H9 (cell line): ENCODE data around the gene INTS15. TPM values are rescaled to one million over a fixed set of nuclear protein-coding genes. Genes with fewer than 3 reads are reported as not detected.
A peak's percentile ranks its signal among the peaks of the same experiment; 100 is the strongest.

Source experiments
- DNase-seq: peaks from one replicate; pipeline ENCODE4 v3.0.0-alpha.2; 2017
- H2AFZ ChIP-seq: one replicate; pipeline ENCODE4 v1.6.1; 2013; ENCODE audit warnings: mild to moderate bottlenecking, low read length, control low read depth, moderate library complexity
- H2AK5ac ChIP-seq: 2 replicates; pipeline ENCODE4 v1.6.1; 2013; ENCODE audit warnings: low read length, control low read depth, mixed read lengths; ENCODE audit not compliant: insufficient read length
- H2BK120ac ChIP-seq: one replicate; pipeline ENCODE4 v1.6.1; 2013; ENCODE audit warnings: low read depth, mild to moderate bottlenecking, low read length, control low read depth, inconsistent platforms; ENCODE audit not compliant: poor library complexity, severe bottlenecking
- H2BK12ac ChIP-seq: 2 replicates; pipeline ENCODE4 v1.6.1; 2013; ENCODE audit warnings: low read length, control low read depth, mixed read lengths, low read depth; ENCODE audit not compliant: insufficient read length
- H2BK15ac ChIP-seq: 2 replicates; pipeline ENCODE4 v1.6.1; 2013; ENCODE audit warnings: low read depth, low read length, control low read depth
- H2BK20ac ChIP-seq: one replicate; pipeline ENCODE4 v1.6.1; 2013; ENCODE audit warnings: low read depth, mild to moderate bottlenecking, low read length, control low read depth, inconsistent platforms; ENCODE audit not compliant: poor library complexity, severe bottlenecking
- H2BK5ac ChIP-seq: 2 replicates; pipeline ENCODE4 v1.6.1; 2013; ENCODE audit warnings: low read length, control low read depth, mixed read lengths; ENCODE audit not compliant: insufficient read length
- H3K14ac ChIP-seq: 2 replicates; pipeline ENCODE4 v1.6.1; 2013; ENCODE audit warnings: low read length, control low read depth; ENCODE audit not compliant: insufficient read depth
- H3K18ac ChIP-seq: 2 replicates; pipeline ENCODE4 v1.6.1; 2013; ENCODE audit warnings: low read depth, mild to moderate bottlenecking, mixed read lengths, low read length, control low read depth; ENCODE audit not compliant: insufficient read length
- H3K23ac ChIP-seq: 2 replicates; pipeline ENCODE4 v1.6.1; 2013; ENCODE audit warnings: low read length, control low read depth, mixed read lengths, low read depth; ENCODE audit not compliant: insufficient read length
- H3K23me2 ChIP-seq: 2 replicates; pipeline ENCODE4 v1.6.1; 2013; ENCODE audit warnings: low read depth, mild to moderate bottlenecking, mixed read lengths, low read length, control low read depth; ENCODE audit not compliant: insufficient read length, poor library complexity, severe bottlenecking
- H3K27ac ChIP-seq: 2 replicates; pipeline ENCODE4 v1.5.1; 2013; ENCODE audit warnings: low read length, control low read depth, mixed read lengths, low read depth; ENCODE audit not compliant: insufficient read length
- H3K27me3 ChIP-seq: 2 replicates; pipeline ENCODE4 v1.6.1; 2013; ENCODE audit warnings: low read length, control low read depth, inconsistent platforms; ENCODE audit not compliant: insufficient read depth
- H3K4ac ChIP-seq: 2 replicates; pipeline ENCODE4 v1.6.1; 2013; ENCODE audit warnings: low read depth, mild to moderate bottlenecking, control low read depth, inconsistent platforms, low read length, moderate library complexity
- H3K4me1 ChIP-seq: 2 replicates; pipeline ENCODE4 v1.6.1; 2013; ENCODE audit warnings: low read length, control low read depth, inconsistent platforms; ENCODE audit not compliant: insufficient read depth
- H3K4me2 ChIP-seq: 2 replicates; pipeline ENCODE4 v1.6.1; 2013; ENCODE audit warnings: low read length, control low read depth, mixed read lengths; ENCODE audit not compliant: insufficient read length, insufficient read depth
- H3K56ac ChIP-seq: 2 replicates; pipeline ENCODE4 v1.6.1; 2013; ENCODE audit warnings: low read depth, mild to moderate bottlenecking, mixed read lengths, low read length, control low read depth; ENCODE audit not compliant: insufficient read length
- H3K79me1 ChIP-seq: 2 replicates; pipeline ENCODE4 v1.6.1; 2013; ENCODE audit warnings: low read depth, mild to moderate bottlenecking, moderate library complexity, low read length, control low read depth, inconsistent platforms; ENCODE audit not compliant: insufficient read depth, poor library complexity, severe bottlenecking
- H3K79me2 ChIP-seq: 2 replicates; pipeline ENCODE4 v1.6.1; 2013; ENCODE audit warnings: low read length, control low read depth, inconsistent platforms; ENCODE audit not compliant: insufficient read depth
- H3K9ac ChIP-seq: 2 replicates; pipeline ENCODE4 v1.6.1; 2013; ENCODE audit warnings: low read length, control low read depth, mixed read lengths; ENCODE audit not compliant: insufficient read length; ENCODE audit errors: extremely low read depth
- H3K9me3 ChIP-seq: one replicate; pipeline ENCODE4 v1.6.1; 2013; ENCODE audit warnings: low read depth, low read length, inconsistent platforms; ENCODE audit not compliant: control insufficient read depth
- H3T11ph ChIP-seq: one replicate; pipeline ENCODE4 v1.6.1; 2013; ENCODE audit warnings: mild to moderate bottlenecking, low read length, control low read depth, inconsistent platforms
- H4K20me1 ChIP-seq: one replicate; pipeline ENCODE4 v1.6.1; 2013; ENCODE audit not compliant: control insufficient read depth, insufficient read length, insufficient read depth
- H4K5ac ChIP-seq: 2 replicates; pipeline ENCODE4 v1.6.1; 2013; ENCODE audit warnings: low read depth, mild to moderate bottlenecking, mixed read lengths, low read length, control low read depth; ENCODE audit not compliant: insufficient read length
- H4K8ac ChIP-seq: replicated peaks from 2 replicates; pipeline ENCODE4 v1.6.1; 2013; ENCODE audit warnings: low read length, control low read depth, mixed read lengths, low read depth; ENCODE audit not compliant: insufficient read length
- H4K91ac ChIP-seq: 2 replicates; pipeline ENCODE4 v1.6.1; 2013; ENCODE audit warnings: low read depth, mild to moderate bottlenecking, moderate library complexity, mixed read lengths, low read length, control low read depth; ENCODE audit not compliant: insufficient read length
- H3K27ac Mint-ChIP-seq, 3 experiments: 2 replicates in 2 of 3; 3 replicates in 1 of 3; pipeline ENCODE4 v1.8.0; 2020 to 2021; ENCODE audit warnings: mixed read lengths in 3 of 3, mild to moderate bottlenecking in 1 of 3, moderate library complexity in 1 of 3
- H3K27me3 Mint-ChIP-seq: 2 replicates; pipeline ENCODE4 v1.8.0; 2021; ENCODE audit warnings: low read depth, mild to moderate bottlenecking, moderate library complexity, mixed read lengths
- H3K36me3 Mint-ChIP-seq, 3 experiments: 2 replicates in 2 of 3; 3 replicates in 1 of 3; pipeline ENCODE4 v1.8.0; 2020 to 2021; ENCODE audit warnings: low read depth in 3 of 3, mixed read lengths in 3 of 3; ENCODE audit not compliant: insufficient read depth in 1 of 3
- H3K4me1 Mint-ChIP-seq, 2 experiments: 2 replicates each; pipeline ENCODE4 v1.8.0; 2020; ENCODE audit warnings: mixed read lengths in 2 of 2
- H3K4me3 Mint-ChIP-seq, 2 experiments: 2 replicates in 1 of 2; 3 replicates in 1 of 2; pipeline ENCODE4 v1.8.0; 2020 to 2021; ENCODE audit warnings: mild to moderate bottlenecking in 2 of 2, mixed read lengths in 2 of 2, moderate library complexity in 1 of 2
- H3K9me3 Mint-ChIP-seq, 2 experiments: 2 replicates in 1 of 2; 3 replicates in 1 of 2; pipeline ENCODE4 v1.8.0; 2020; ENCODE audit warnings: mild to moderate bottlenecking in 2 of 2, mixed read lengths in 2 of 2, moderate library complexity in 1 of 2
- WGBS: extraction: QIAGEN DNeasy Blood & Tissue Kit; methylation state at CpG from one replicate; pipeline ENCODE4 v1.1.7; 2013; ENCODE audit warnings: missing lambda C conversion rate, low lambda C conversion rate, mixed read lengths; ENCODE audit not compliant: insufficient read length; ENCODE audit errors: extremely low coverage; 5-methylcytosine and 5-hydroxymethylcytosine counted together
- total RNA-seq: library from RNA; stranded (reverse); gene quantifications from 2 replicates; pipeline ENCODE4 v1.2.1, GENCODE V29; 2021
- TF ChIP-seq, protein P1 (sequence below): fragments of 200-600 bp; sonication (generic); conservative IDR thresholded peaks from 3 replicates; pipeline ENCODE4 v1.8.0; 2021; ENCODE audit warnings: antibody characterized with exemption, mild to moderate bottlenecking

INTS15 gene
- total RNA-seq, 1 experiment from 2014 or later = 42.9 TPM

- Histone ChIP-seq H2AFZ (no peak overlapping the region), H2AK5ac (no peak overlapping the region), H3K56ac (no peak overlapping the region), H3K27me3 (no peaks in the 10 kb centered on the region), H2BK120ac (no peak overlapping the region), H3K79me2 (no peaks in the 10 kb centered on the region), H2BK15ac (no peak overlapping the region), H3K4ac (no peak overlapping the region), H3K18ac (no peak overlapping the region), H4K91ac (no peak overlapping the region), H2BK20ac (no peak overlapping the region), H3K9me3 (no peaks in the 10 kb centered on the region), H3K23ac (no peak overlapping the region), H3K79me1 (no peaks in the 10 kb centered on the region), H3K27ac (no peak overlapping the region), H2BK5ac (no peak overlapping the region), H3K4me2 (no peak overlapping the region), H3K23me2 (peaks cover 11% of the 10 kb centered on the region), H3K4me1 (peaks cover 5% of the 10 kb centered on the region), H4K8ac (no peak overlapping the region), H3T11ph (no peak overlapping the region), H4K5ac (no peak overlapping the region), H3K9ac (no peak overlapping the region), H3K14ac (no peak overlapping the region), H4K20me1 (no peaks in the 10 kb centered on the region), H2BK12ac (no peak overlapping the region)
- Mint-ChIP-seq H3K36me3 (peaks cover 0 to 18% (median 13%) of the 10 kb centered on the region in 3 experiments; a peak in 6 of 7 replicates), H3K4me1 (peaks cover 9 to 14% of the 10 kb centered on the region in 2 experiments), H3K27ac (no peak overlapping the region), H3K27me3 (no peaks in the 10 kb centered on the region; the same call in 1 of the 2 replicates), H3K4me3 (peak overlapping the region in 1 of 2 experiments; percentile 19; a peak in 2 of 5 replicates), H3K9me3 (no peaks in the 10 kb centered on the region; a peak in 1 of 5 replicates)
- no CpG with 5 or more reads among the region's 2 CpGs for WGBS
- TF ChIP-seq, protein P1, sequence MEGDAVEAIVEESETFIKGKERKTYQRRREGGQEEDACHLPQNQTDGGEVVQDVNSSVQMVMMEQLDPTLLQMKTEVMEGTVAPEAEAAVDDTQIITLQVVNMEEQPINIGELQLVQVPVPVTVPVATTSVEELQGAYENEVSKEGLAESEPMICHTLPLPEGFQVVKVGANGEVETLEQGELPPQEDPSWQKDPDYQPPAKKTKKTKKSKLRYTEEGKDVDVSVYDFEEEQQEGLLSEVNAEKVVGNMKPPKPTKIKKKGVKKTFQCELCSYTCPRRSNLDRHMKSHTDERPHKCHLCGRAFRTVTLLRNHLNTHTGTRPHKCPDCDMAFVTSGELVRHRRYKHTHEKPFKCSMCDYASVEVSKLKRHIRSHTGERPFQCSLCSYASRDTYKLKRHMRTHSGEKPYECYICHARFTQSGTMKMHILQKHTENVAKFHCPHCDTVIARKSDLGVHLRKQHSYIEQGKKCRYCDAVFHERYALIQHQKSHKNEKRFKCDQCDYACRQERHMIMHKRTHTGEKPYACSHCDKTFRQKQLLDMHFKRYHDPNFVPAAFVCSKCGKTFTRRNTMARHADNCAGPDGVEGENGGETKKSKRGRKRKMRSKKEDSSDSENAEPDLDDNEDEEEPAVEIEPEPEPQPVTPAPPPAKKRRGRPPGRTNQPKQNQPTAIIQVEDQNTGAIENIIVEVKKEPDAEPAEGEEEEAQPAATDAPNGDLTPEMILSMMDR = no peak
- DNase-seq = no peak
Observed at GRCh38 chr7:6613706-6614105, 23.9 kb downstream of the INTS15 start.
